PC-9 (cell line): ENCODE measurements around the gene TCHH.

Experiments used
- CTCF ChIP-seq: fragments of 200-600 bp; sonication (generic); conservative IDR thresholded peaks from 2 replicates; pipeline ENCODE4 v1.6.1; 2017; ENCODE audit warnings: mixed run types, antibody characterized with exemption, mild to moderate bottlenecking, moderate library complexity
- EZH2 ChIP-seq: fragments of 200-600 bp; sonication (generic); IDR thresholded peaks from 2 replicates; pipeline ENCODE4 v1.8.0; 2017; ENCODE audit warnings: antibody characterized with exemption, low read depth

GRCh38 chr1:152108882-152109222 is 6.4 kb downstream of the TCHH start:
- no peak for TF ChIP-seq CTCF
- TF ChIP-seq EZH2, result no peak
